ENCODE data around the gene STK11IP.
A peak's percentile ranks its signal among the peaks of the same experiment; 100 is the strongest.
"Not testable (repeated sequence)": the region's sequence is repeated elsewhere in the genome, so short reads cannot be mapped to it uniquely, and the experiment has no call there.

The STK11IP gene

GRCh38 chr2:219634951-219635751, 37.5 kb downstream of the STK11IP start:
- no peak for DNase-seq

GRCh38 chr2:219636144-219636915, 38.7 kb downstream of the STK11IP start:
- no peak for DNase-seq

- DNase-seq: no peak
Measured at GRCh38 chr2:219636941-219637841, 39.5 kb downstream of the STK11IP start.

- no peak for DNase-seq
Measured at GRCh38 chr2:219637842-219638185, 40.2 kb downstream of the STK11IP start.

GRCh38 chr2:219638217-219638947, 40.7 kb downstream of the STK11IP start:
- DNase-seq: no peak

- DNase-seq: no peak
Measured at GRCh38 chr2:219638948-219639755, 41.5 kb downstream of the STK11IP start.

GRCh38 chr2:219641390-219642068, 43.9 kb downstream of the STK11IP start:
- DNase-seq: no peak

GRCh38 chr2:219642069-219642454, 44.4 kb downstream of the STK11IP start:
- DNase-seq: no peak

GRCh38 chr2:219642465-219643083, 44.9 kb downstream of the STK11IP start:
- peak; percentile 94 for DNase-seq

GRCh38 chr2:219643084-219643473, 45.4 kb downstream of the STK11IP start:
- no peak for DNase-seq

GRCh38 chr2:219643788-219644398, 46.2 kb downstream of the STK11IP start:
- no peak for DNase-seq

GRCh38 chr2:219644801-219645480, 47.3 kb downstream of the STK11IP start:
- no peak for DNase-seq

GRCh38 chr2:219645631-219646527, 48.2 kb downstream of the STK11IP start:
- DNase-seq: no peak

GRCh38 chr2:219648176-219648575, 50.5 kb downstream of the STK11IP start:
- DNase-seq: no peak

- no peak for DNase-seq
Measured at GRCh38 chr2:219648963-219649362, 51.3 kb downstream of the STK11IP start.

GRCh38 chr2:219650426-219651248, 53.0 kb downstream of the STK11IP start:
- DNase-seq: no peak

GRCh38 chr2:219651656-219652055, 54.0 kb downstream of the STK11IP start:
- DNase-seq: not testable (repeated sequence)
